Panc1 (cell line): ENCODE results near the gene LRP3.

Source experiments
- POLR2AphosphoS5 ChIP-seq: IDR thresholded peaks from 2 replicates; pipeline ENCODE4 v1.6.1; 2012; ENCODE audit warnings: mild to moderate bottlenecking, low read depth, low read length, moderate library complexity
- SIN3A ChIP-seq: IDR thresholded peaks from 2 replicates; pipeline ENCODE4 v1.6.1; 2012; ENCODE audit warnings: low read depth, mild to moderate bottlenecking, low read length, moderate library complexity, borderline replicate concordance; ENCODE audit not compliant: insufficient read depth
- TCF7L2 ChIP-seq: IDR thresholded peaks from 2 replicates; pipeline ENCODE4 v1.6.1; 2011; ENCODE audit warnings: mild to moderate bottlenecking, low read depth, low read length, inconsistent platforms
- TF ChIP-seq, protein P1 (sequence below): fragments of 450-650 bp; IDR thresholded peaks from 2 replicates; pipeline ENCODE4 v1.5.1; 2017; ENCODE audit warnings: mild to moderate bottlenecking
- TF ChIP-seq, protein P2 (sequence below), 2 experiments: IDR thresholded peaks; 2 replicates each; pipeline ENCODE4 v1.6.1; 2011 to 2012; ENCODE audit warnings: low read depth in 2 of 2, control low read depth in 1 of 2, low read length in 1 of 2, mild to moderate bottlenecking in 1 of 2, moderate library complexity in 1 of 2; ENCODE audit not compliant: insufficient read depth in 1 of 2

DNA sequence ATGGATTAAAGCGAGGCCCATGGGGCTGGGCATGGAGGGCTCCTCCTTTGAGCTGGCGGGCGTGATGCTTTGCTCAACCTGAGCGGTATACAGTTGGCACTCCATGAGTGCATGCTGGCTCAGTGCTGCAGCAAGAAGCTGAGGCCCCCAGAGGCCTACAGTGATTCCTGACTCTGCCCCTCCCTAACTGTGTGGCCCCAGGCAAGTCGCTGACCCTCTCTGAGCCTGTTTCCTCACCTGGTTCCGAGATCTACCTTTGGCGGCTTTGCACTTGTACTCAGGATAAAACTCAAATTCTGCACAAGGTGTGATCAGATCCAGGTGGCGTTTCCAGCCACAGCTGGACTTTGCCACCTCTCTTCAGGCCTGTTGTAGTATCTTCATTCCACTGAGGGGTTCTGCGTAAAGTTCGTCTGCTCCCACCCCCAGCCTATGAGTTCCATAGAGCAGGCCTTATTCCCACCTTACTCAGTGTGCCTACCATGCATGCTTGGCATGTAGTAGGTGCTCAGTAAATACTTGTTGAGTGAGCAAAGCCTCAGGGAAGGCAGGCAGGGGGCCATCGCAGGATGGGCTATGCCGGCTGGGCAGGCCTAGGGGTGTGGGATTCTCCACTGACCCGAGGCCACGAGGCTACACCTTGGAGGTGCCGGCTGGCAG is 7.9 kb downstream of the LRP3 start:
- TF ChIP-seq, protein P1, sequence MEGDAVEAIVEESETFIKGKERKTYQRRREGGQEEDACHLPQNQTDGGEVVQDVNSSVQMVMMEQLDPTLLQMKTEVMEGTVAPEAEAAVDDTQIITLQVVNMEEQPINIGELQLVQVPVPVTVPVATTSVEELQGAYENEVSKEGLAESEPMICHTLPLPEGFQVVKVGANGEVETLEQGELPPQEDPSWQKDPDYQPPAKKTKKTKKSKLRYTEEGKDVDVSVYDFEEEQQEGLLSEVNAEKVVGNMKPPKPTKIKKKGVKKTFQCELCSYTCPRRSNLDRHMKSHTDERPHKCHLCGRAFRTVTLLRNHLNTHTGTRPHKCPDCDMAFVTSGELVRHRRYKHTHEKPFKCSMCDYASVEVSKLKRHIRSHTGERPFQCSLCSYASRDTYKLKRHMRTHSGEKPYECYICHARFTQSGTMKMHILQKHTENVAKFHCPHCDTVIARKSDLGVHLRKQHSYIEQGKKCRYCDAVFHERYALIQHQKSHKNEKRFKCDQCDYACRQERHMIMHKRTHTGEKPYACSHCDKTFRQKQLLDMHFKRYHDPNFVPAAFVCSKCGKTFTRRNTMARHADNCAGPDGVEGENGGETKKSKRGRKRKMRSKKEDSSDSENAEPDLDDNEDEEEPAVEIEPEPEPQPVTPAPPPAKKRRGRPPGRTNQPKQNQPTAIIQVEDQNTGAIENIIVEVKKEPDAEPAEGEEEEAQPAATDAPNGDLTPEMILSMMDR, result no peak
- TF ChIP-seq, protein P2, sequence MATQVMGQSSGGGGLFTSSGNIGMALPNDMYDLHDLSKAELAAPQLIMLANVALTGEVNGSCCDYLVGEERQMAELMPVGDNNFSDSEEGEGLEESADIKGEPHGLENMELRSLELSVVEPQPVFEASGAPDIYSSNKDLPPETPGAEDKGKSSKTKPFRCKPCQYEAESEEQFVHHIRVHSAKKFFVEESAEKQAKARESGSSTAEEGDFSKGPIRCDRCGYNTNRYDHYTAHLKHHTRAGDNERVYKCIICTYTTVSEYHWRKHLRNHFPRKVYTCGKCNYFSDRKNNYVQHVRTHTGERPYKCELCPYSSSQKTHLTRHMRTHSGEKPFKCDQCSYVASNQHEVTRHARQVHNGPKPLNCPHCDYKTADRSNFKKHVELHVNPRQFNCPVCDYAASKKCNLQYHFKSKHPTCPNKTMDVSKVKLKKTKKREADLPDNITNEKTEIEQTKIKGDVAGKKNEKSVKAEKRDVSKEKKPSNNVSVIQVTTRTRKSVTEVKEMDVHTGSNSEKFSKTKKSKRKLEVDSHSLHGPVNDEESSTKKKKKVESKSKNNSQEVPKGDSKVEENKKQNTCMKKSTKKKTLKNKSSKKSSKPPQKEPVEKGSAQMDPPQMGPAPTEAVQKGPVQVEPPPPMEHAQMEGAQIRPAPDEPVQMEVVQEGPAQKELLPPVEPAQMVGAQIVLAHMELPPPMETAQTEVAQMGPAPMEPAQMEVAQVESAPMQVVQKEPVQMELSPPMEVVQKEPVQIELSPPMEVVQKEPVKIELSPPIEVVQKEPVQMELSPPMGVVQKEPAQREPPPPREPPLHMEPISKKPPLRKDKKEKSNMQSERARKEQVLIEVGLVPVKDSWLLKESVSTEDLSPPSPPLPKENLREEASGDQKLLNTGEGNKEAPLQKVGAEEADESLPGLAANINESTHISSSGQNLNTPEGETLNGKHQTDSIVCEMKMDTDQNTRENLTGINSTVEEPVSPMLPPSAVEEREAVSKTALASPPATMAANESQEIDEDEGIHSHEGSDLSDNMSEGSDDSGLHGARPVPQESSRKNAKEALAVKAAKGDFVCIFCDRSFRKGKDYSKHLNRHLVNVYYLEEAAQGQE (IDR thresholded peaks at IDR 0.05; ENCODE audit: insufficient read depth in 1 of 2, low read depth in 2 of 2, low read length in 1 of 2), result no peak
- TF ChIP-seq POLR2AphosphoS5 (no peak), SIN3A (no peak), TCF7L2 (no peak)
